ENCODE results near the gene TWIST2.

- TF ChIP-seq POLR2A (IDR thresholded peaks at IDR 0.05) (no peak), POLR2AphosphoS5 (IDR thresholded peaks at IDR 0.05) (no peak)
- TF ChIP-seq, protein P1, sequence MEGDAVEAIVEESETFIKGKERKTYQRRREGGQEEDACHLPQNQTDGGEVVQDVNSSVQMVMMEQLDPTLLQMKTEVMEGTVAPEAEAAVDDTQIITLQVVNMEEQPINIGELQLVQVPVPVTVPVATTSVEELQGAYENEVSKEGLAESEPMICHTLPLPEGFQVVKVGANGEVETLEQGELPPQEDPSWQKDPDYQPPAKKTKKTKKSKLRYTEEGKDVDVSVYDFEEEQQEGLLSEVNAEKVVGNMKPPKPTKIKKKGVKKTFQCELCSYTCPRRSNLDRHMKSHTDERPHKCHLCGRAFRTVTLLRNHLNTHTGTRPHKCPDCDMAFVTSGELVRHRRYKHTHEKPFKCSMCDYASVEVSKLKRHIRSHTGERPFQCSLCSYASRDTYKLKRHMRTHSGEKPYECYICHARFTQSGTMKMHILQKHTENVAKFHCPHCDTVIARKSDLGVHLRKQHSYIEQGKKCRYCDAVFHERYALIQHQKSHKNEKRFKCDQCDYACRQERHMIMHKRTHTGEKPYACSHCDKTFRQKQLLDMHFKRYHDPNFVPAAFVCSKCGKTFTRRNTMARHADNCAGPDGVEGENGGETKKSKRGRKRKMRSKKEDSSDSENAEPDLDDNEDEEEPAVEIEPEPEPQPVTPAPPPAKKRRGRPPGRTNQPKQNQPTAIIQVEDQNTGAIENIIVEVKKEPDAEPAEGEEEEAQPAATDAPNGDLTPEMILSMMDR (IDR thresholded peaks at IDR 0.05), result no peak
These were observed 7.4 kb downstream of the TWIST2 start for GRCh38 chr2:238855299-238855698.

Data from breast epithelium (tissue), 3 donors.